Transverse colon (tissue), 3 donors: ENCODE data around the gene ZFHX2.

Experiments
- CTCF ChIP-seq, 5 experiments: fragments of 200-600 bp in 3 of 5; fragments of 450-650 bp in 2 of 5; sonication (generic) in 3 of 5; IDR thresholded peaks; 1 replicate in 2 of 5; 2 replicates in 3 of 5; pipeline ENCODE4 v1.5.1; 2016 to 2017; ENCODE audit warnings: antibody characterized with exemption in 5 of 5, inconsistent platforms in 3 of 5, mild to moderate bottlenecking in 2 of 5, moderate library complexity in 1 of 5
- EP300 ChIP-seq: sonication (generic); formaldehyde crosslinking; IDR thresholded peaks from one replicate; pipeline ENCODE4 v1.6.1; 2017; ENCODE audit warnings: antibody characterized with exemption, low read depth

GRCh38 chr14:23590198-23590597, 38.6 kb upstream of the ZFHX2 start:
- TF ChIP-seq EP300 (no peak), CTCF (IDR thresholded peaks at IDR 0.05) (no peak)
